NCI-H2107 treated with DMSO at 0.1 percent for 48 hours (cell line): Measurements from ENCODE around the gene GPR101.
"Not testable (repeated sequence)": the region's sequence is repeated elsewhere in the genome, so short reads cannot be mapped to it uniquely, and the experiment has no call there.

Source experiments
- DNase-seq: peaks from one replicate; lab custom pipeline; 2025; ENCODE audit not compliant: unreplicated experiment; lab: John Stamatoyannopoulos, UW

Gene GPR101

GRCh38 chrX:137028699-137029098 is 5.1 kb downstream of the GPR101 start:
- DNase-seq, result no peak

GRCh38 chrX:137025930-137026329 is 7.9 kb downstream of the GPR101 start:
- DNase-seq, result no peak

GRCh38 chrX:137000236-137000635 is 33.6 kb downstream of the GPR101 start:
- not testable (repeated sequence) for DNase-seq

GRCh38 chrX:136999024-136999423 is 34.8 kb downstream of the GPR101 start:
- DNase-seq, result no peak
